ENCODE measurements around the gene MCHR1. TPM values are rescaled to one million over a fixed set of nuclear protein-coding genes. Genes with fewer than 3 reads are reported as not detected.
"Not testable (repeated sequence)": the region's sequence is repeated elsewhere in the genome, so short reads cannot be mapped to it uniquely, and the experiment has no call there.

The MCHR1 gene
- total and polyA plus RNA-seq, 3 experiments from 2014 or later: not detected

DNA sequence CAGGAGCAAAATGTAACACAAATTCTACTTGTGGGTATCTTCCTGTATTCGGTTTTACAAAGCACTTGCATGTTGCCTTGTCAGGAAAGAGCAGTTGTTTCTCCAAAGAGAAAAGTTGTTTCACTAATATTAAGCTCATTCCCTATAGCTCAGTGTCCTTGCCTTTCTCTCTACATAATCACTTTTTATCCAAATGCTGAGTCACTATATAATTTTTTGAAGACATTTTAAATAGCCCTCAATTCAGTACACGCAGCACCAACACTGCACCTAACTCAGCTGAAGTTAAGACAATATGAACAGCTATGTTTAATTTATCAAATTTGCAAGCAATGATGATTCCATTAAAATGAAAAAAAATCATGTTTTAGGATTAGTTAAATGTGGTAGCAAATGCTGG lies 28.2 kb upstream of the MCHR1 start:
- H3K4me3 Mint-ChIP-seq: peak overlapping the region in 1 of 7 donors; percentile 79
- no peak overlapping the region for H3K4me3 ChIP-seq (ENCODE audit: low read length)

GRCh38 chr22:40651563-40652501 lies 27.5 kb upstream of the MCHR1 start:
- POLR2A ChIA-PET: no interaction called here
- H3K4me3 ChIP-seq (ENCODE audit: low read length): peak overlapping the region; percentile 13
- Mint-ChIP-seq H3K36me3 (no peaks in the 10 kb centered on the region), H3K27me3 (peaks cover 0 to 3% of the 10 kb centered on the region in 2 donors), H3K27ac (peak overlapping the region; percentile 48 to 97 (median 86)), H3K4me3 (peak overlapping the region; percentile 78 to 91 (median 82)), H3K9me3 (no peaks in the 10 kb centered on the region), H3K4me1 (peaks cover 5 to 12% (median 8%) of the 10 kb centered on the region in 3 donors)
- no peaks in the 10 kb centered on the region for H3K9me3 ChIP-seq (ENCODE audit: low read length)
- DNase-seq: peak; percentile 30 to 83 (median 59)
- no peaks in the 10 kb centered on the region for H3K36me3 ChIP-seq (ENCODE audit: insufficient read depth, low read length)
- CTCF ChIA-PET: interaction anchor here (1.2 to 1.6 kb wide), 2 partner anchors 128 to 215 kb away, joined by 4 to 5 read pairs; no protein-coding TSS in a partner anchor
- no peaks in the 10 kb centered on the region for H3K27me3 ChIP-seq (ENCODE audit: insufficient read depth, low read length, poor library complexity, severe bottlenecking)
- H3K27ac ChIP-seq (ENCODE audit: low read depth, low read length): peak overlapping the region; percentile 68
- H3K4me1 ChIP-seq (ENCODE audit: insufficient read depth, low read length): no peaks in the 10 kb centered on the region

More for the DNA sequence above, 28.2 kb upstream of the MCHR1 start:
- Mint-ChIP-seq H3K27me3 (peaks cover 0 to 3% of the 10 kb centered on the region in 2 donors), H3K9me3 (no peaks in the 10 kb centered on the region), H3K27ac (peak overlapping the region in 2 of 8 donors; percentile 79 to 92), H3K4me1 (peaks cover 9 to 15% (median 13%) of the 10 kb centered on the region in 3 donors), H3K36me3 (no peaks in the 10 kb centered on the region)
- H3K27me3 ChIP-seq (ENCODE audit: insufficient read depth, low read length, poor library complexity, severe bottlenecking): no peaks in the 10 kb centered on the region
- DNase-seq: no peak
- H3K36me3 ChIP-seq (ENCODE audit: insufficient read depth, low read length): no peaks in the 10 kb centered on the region
- ChIA-PET CTCF (interaction anchor here (1.2 to 1.6 kb wide), 2 partner anchors 127 to 214 kb away, joined by 4 to 5 read pairs; no protein-coding TSS in a partner anchor), POLR2A (interaction anchor here (0.5 kb wide), 1 partner anchor 122 kb away, joined by 3 read pairs; no protein-coding TSS in a partner anchor)
- no peaks in the 10 kb centered on the region for H3K9me3 ChIP-seq (ENCODE audit: low read length)
- peak overlapping the region; percentile 68 for H3K27ac ChIP-seq (ENCODE audit: low read depth, low read length)
- H3K4me1 ChIP-seq (ENCODE audit: insufficient read depth, low read length): no peaks in the 10 kb centered on the region

GRCh38 chr22:40653361-40653760 lies 25.9 kb upstream of the MCHR1 start:
- H3K9me3 Mint-ChIP-seq: no peaks in the 10 kb centered on the region
- Histone ChIP-seq H3K27ac (ENCODE audit: low read depth, low read length) (no peak overlapping the region), H3K4me1 (ENCODE audit: insufficient read depth, low read length) (no peaks in the 10 kb centered on the region), H3K36me3 (ENCODE audit: insufficient read depth, low read length) (no peaks in the 10 kb centered on the region), H3K9me3 (ENCODE audit: low read length) (no peaks in the 10 kb centered on the region), H3K27me3 (ENCODE audit: insufficient read depth, low read length, poor library complexity, severe bottlenecking) (no peaks in the 10 kb centered on the region), H3K4me3 (ENCODE audit: low read length) (no peak overlapping the region)
- peak overlapping the region in 2 of 8 donors; percentile 38 to 56 for H3K27ac Mint-ChIP-seq
- CTCF ChIA-PET: interaction anchor here (1.9 kb wide), 1 partner anchor 217 kb away, joined by 6 read pairs; no protein-coding TSS in a partner anchor
- H3K4me3 Mint-ChIP-seq: no peak overlapping the region
- H3K36me3 Mint-ChIP-seq: no peaks in the 10 kb centered on the region
- H3K27me3 Mint-ChIP-seq: peaks cover 0 to 2% of the 10 kb centered on the region in 2 donors
- peaks cover 5 to 8% (median 8%) of the 10 kb centered on the region in 3 donors for H3K4me1 Mint-ChIP-seq
- POLR2A ChIA-PET: no interaction called here
- no peak for DNase-seq

DNA sequence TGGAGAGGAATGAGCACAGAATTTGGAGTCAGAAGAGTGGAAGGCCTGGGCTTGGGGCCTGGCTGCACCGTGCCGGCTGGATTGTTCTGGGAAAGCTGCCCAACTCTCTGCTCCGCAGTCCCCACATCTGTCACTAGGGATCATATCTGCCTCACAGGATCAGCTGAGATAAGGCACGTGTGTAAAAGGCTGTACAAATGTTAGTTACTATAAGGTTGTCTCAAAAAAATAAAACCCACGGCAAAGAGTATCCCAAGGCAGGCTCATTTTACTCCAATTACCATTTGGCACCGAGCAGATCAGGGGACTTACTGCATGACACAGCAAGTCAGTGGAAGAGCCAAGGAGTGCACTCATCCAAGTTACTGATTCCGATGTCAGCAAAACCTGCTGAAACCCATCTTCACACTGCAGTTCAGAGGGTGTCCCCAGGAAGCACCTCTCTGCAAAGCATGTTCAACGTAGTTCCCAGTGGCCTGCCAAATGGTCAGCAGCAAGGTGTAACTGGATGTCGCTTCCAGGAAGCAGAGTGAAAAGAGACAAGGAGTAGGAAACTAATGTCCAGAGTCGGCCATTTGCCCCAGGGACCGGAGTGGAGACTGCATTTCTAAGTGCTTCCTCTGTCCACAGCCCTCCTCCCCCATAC lies 24.6 kb upstream of the MCHR1 start:
- H3K4me3 Mint-ChIP-seq: no peak overlapping the region
- no peaks in the 10 kb centered on the region for H3K9me3 Mint-ChIP-seq
- Histone ChIP-seq H3K4me3 (ENCODE audit: low read length) (no peak overlapping the region), H3K27me3 (ENCODE audit: insufficient read depth, low read length, poor library complexity, severe bottlenecking) (no peaks in the 10 kb centered on the region), H3K36me3 (ENCODE audit: insufficient read depth, low read length) (no peaks in the 10 kb centered on the region), H3K9me3 (ENCODE audit: low read length) (no peaks in the 10 kb centered on the region), H3K27ac (ENCODE audit: low read depth, low read length) (no peak overlapping the region), H3K4me1 (ENCODE audit: insufficient read depth, low read length) (no peaks in the 10 kb centered on the region)
- H3K27me3 Mint-ChIP-seq: peaks cover 0 to 2% of the 10 kb centered on the region in 2 donors
- no peaks in the 10 kb centered on the region for H3K36me3 Mint-ChIP-seq
- H3K4me1 Mint-ChIP-seq: peaks cover 5 to 8% (median 8%) of the 10 kb centered on the region in 3 donors
- H3K27ac Mint-ChIP-seq: no peak overlapping the region
- no peak for DNase-seq
- ChIA-PET POLR2A (no interaction called here), CTCF (interaction anchor here (1.7 to 1.9 kb wide), 2 partner anchors 8 to 218 kb away, joined by 6 to 12 read pairs; no protein-coding TSS in a partner anchor)

DNA sequence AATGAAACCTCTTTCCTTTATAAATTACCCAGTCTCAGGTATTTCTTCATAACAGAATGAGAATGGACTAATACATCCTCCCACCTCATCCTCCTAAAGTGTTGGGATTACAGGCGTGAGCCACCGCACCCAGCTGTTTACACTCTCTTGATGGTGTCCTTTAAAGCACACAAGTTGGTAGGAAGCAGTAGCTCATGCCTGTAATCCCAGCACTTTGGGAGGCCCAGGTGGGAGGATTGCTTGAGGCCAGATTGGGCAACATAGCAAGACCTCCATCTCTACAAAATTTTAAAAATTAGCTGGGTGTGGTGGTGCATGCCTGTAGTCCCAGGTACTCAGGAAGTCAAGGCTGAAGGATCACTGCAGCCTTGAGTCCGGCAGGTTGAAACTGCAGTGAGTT lies 23.3 kb upstream of the MCHR1 start:
- not testable (repeated sequence) for H3K27me3 Mint-ChIP-seq; H3K36me3 Mint-ChIP-seq; H3K27ac ChIP-seq (ENCODE audit: low read depth, low read length); H3K36me3 ChIP-seq (ENCODE audit: insufficient read depth, low read length); H3K9me3 ChIP-seq (ENCODE audit: low read length); DNase-seq; H3K4me1 Mint-ChIP-seq; H3K27ac Mint-ChIP-seq; H3K4me1 ChIP-seq (ENCODE audit: insufficient read depth, low read length); H3K27me3 ChIP-seq (ENCODE audit: insufficient read depth, low read length, poor library complexity, severe bottlenecking); H3K9me3 Mint-ChIP-seq; H3K4me3 Mint-ChIP-seq; H3K4me3 ChIP-seq (ENCODE audit: low read length)
- CTCF ChIA-PET: interaction anchor here (1.7 kb wide), 1 partner anchor 10 kb away, joined by 12 read pairs; no protein-coding TSS in a partner anchor
- POLR2A ChIA-PET: interaction anchor here (0.7 kb wide), 1 partner anchor 12 kb away, joined by 3 read pairs; no protein-coding TSS in a partner anchor

- H3K4me3 ChIP-seq (ENCODE audit: low read length); H3K27ac Mint-ChIP-seq; H3K27me3 ChIP-seq (ENCODE audit: insufficient read depth, low read length, poor library complexity, severe bottlenecking); H3K27ac ChIP-seq (ENCODE audit: low read depth, low read length); H3K36me3 ChIP-seq (ENCODE audit: insufficient read depth, low read length); H3K4me1 Mint-ChIP-seq; H3K27me3 Mint-ChIP-seq; H3K36me3 Mint-ChIP-seq; POLR2A ChIA-PET; H3K4me1 ChIP-seq (ENCODE audit: insufficient read depth, low read length); H3K9me3 Mint-ChIP-seq; H3K9me3 ChIP-seq (ENCODE audit: low read length); DNase-seq; H3K4me3 Mint-ChIP-seq: not testable (repeated sequence)
- CTCF ChIA-PET: interaction anchor here (1.7 kb wide), 1 partner anchor 10 kb away, joined by 12 read pairs; no protein-coding TSS in a partner anchor
These were observed 22.6 kb upstream of the MCHR1 start for GRCh38 chr22:40656651-40657050.

DNA sequence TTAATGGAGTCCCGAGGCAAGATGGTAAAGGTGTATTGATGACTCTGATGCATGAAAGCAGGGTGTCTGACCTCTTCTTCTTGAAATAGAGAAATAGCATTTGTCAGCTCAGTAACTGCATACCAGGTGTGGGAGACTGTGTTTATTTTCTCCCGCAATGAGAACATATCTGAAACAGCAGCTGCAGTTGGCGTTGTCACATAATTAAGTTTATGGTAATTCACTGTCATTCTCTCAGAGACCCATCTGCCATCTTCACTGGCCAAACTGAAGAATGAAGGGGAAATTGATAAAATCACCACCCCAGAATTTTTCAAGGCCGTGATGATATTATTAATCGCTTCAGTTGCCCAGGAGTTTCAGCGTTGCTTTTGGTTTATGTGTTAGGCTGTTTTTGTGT lies 20.1 kb upstream of the MCHR1 start:
- CTCF ChIA-PET: no interaction called here
- DNase-seq: no peak
- Mint-ChIP-seq H3K27ac (no peak overlapping the region), H3K9me3 (no peaks in the 10 kb centered on the region), H3K36me3 (no peaks in the 10 kb centered on the region), H3K27me3 (no peaks in the 10 kb centered on the region), H3K4me1 (no peaks in the 10 kb centered on the region), H3K4me3 (no peak overlapping the region)
- no peak overlapping the region for H3K27ac ChIP-seq (ENCODE audit: low read depth, low read length)
- H3K4me1 ChIP-seq (ENCODE audit: insufficient read depth, low read length): no peaks in the 10 kb centered on the region
- no peak overlapping the region for H3K4me3 ChIP-seq (ENCODE audit: low read length)
- POLR2A ChIA-PET: no interaction called here
- no peaks in the 10 kb centered on the region for H3K9me3 ChIP-seq (ENCODE audit: low read length)
- H3K36me3 ChIP-seq (ENCODE audit: insufficient read depth, low read length): no peaks in the 10 kb centered on the region
- H3K27me3 ChIP-seq (ENCODE audit: insufficient read depth, low read length, poor library complexity, severe bottlenecking): no peaks in the 10 kb centered on the region

DNA sequence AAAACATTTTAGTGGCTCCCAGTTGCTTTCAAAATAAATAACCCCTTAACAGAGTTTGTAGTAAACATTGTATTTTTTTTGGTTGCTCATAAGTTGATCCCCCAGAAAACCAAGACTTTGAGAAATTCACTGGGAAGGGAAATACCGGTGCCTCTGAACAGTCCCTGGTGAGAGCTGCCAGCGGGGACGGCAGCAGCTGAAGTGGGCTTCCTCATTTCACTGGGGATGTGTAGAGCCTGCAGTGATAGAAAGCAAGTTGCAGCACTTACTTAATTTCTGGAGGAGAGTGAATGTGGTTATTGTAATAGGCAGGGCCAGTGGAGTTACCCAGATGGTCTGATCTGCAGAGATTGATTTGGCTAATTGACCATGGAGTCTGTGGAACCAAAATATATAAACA lies 18.6 kb upstream of the MCHR1 start:
- no peak overlapping the region for H3K27ac ChIP-seq (ENCODE audit: low read depth, low read length)
- Mint-ChIP-seq H3K4me3 (no peak overlapping the region), H3K27me3 (no peaks in the 10 kb centered on the region), H3K36me3 (no peaks in the 10 kb centered on the region), H3K27ac (peak overlapping the region in 1 of 8 donors; percentile 74), H3K9me3 (no peaks in the 10 kb centered on the region), H3K4me1 (no peaks in the 10 kb centered on the region)
- DNase-seq: no peak
- ChIA-PET POLR2A (no interaction called here), CTCF (no interaction called here)
- H3K27me3 ChIP-seq (ENCODE audit: insufficient read depth, low read length, poor library complexity, severe bottlenecking): no peaks in the 10 kb centered on the region
- no peaks in the 10 kb centered on the region for H3K4me1 ChIP-seq (ENCODE audit: insufficient read depth, low read length)
- no peaks in the 10 kb centered on the region for H3K36me3 ChIP-seq (ENCODE audit: insufficient read depth, low read length)
- no peak overlapping the region for H3K4me3 ChIP-seq (ENCODE audit: low read length)
- no peaks in the 10 kb centered on the region for H3K9me3 ChIP-seq (ENCODE audit: low read length)

Measured in CD8-positive, alpha-beta memory T cell (primary cell).